HG03460 (cell line): ENCODE data around the gene CAB39.
"Not testable (repeated sequence)": the region's sequence is repeated elsewhere in the genome, so short reads cannot be mapped to it uniquely, and the experiment has no call there.

Source experiments
- ATAC-seq: cut with Tn5 transposase; IDR thresholded peaks from one replicate; pipeline ENCODE4 v1.9.1; 2021; ENCODE audit not compliant: unreplicated experiment

CAB39 gene

DNA sequence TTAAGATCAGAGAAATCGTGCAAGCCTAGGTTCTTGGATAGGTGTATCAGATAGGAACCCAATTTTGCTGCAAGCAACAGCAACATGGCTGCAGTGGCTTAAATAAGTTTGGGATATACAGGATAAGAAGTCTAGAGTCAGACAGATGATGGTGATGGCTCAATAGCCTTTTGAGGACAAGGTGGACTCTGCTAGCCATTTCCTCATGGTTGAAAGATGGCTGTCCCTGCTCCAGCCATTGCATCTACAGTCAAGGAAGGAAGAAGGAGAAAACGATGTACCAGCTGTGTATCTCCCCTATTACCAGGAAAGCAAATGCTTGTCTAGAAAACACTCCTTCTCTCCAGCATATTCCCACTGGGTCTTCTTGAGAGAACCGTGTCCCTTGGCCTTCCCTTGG lies 30.1 kb upstream of the CAB39 start:
- ATAC-seq, result no peak

DNA sequence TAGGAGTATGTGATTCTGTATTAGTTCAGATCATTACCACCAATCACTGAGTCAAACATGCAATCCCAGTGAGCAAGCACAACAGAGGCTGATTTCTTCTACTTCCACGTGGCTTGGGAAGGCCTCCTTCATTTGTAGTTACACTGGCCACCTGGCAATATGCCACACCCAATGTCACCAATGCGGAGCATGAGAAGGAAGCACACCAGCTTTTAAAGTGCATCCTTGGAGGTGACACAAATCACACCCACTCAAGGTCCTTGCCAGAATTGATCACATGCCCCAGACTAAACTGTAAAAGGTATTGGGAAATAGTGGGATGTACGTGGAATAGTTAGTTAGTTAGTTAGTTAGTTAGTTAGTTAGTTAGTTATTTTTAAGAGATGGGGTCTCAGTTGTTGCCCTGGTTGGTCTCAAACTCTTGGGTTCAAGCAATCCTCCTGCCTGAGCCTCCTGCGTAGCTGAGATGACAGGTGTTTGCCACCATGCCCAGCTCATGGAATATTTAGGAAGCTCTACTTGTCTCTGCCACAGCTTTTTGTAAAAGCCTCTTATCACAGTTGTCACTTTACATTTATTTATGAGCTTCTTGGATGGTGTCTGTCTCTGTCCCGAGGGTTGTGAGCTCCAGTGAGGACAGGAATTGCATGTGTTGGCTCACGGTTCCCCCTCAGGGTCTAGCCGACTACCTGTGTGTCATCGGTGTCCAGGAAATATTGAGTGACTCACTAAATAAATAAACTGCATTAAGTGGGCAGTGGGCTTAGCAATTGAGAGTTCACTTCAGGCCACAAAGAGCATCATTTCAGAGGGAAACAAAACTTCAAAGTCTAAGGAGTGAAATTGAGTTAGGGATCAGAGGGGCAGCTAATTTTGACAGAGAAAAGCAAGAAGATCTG lies 28.1 kb upstream of the CAB39 start:
- no peak for ATAC-seq

GRCh38 chr2:230685178-230685577 lies 27.5 kb upstream of the CAB39 start:
- ATAC-seq, result no peak

GRCh38 chr2:230687498-230687897 lies 25.1 kb upstream of the CAB39 start:
- no peak for ATAC-seq

- ATAC-seq, result no peak
Observed at GRCh38 chr2:230688490-230688889, 24.2 kb upstream of the CAB39 start.

DNA sequence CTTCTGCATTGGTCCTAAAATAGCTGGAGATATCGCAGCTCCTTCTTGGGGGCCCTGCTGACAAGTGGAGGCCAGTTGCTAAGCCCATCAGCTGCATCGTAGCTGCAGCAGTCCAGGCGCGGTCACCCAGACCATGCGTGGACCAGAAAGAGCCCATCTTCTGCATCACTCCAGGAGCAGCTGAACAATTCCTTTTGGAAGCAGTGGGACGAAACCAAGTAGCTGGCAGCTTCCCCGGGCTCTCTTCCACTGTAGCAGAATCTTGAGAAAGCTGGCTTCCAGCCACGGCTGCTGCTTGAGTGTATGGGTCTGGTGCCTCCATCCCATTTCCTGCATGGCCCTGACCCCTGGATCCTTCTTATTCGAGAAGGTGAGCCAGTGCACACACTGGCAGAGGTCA lies 22.2 kb upstream of the CAB39 start:
- no peak for ATAC-seq

GRCh38 chr2:230691005-230691647 lies 21.5 kb upstream of the CAB39 start:
- no peak for ATAC-seq

- no peak for ATAC-seq
Observed at GRCh38 chr2:230692760-230693159, 19.9 kb upstream of the CAB39 start.

- ATAC-seq, result no peak
Observed at GRCh38 chr2:230693411-230693810, 19.2 kb upstream of the CAB39 start.

GRCh38 chr2:230694241-230694640 lies 18.4 kb upstream of the CAB39 start:
- no peak for ATAC-seq

DNA sequence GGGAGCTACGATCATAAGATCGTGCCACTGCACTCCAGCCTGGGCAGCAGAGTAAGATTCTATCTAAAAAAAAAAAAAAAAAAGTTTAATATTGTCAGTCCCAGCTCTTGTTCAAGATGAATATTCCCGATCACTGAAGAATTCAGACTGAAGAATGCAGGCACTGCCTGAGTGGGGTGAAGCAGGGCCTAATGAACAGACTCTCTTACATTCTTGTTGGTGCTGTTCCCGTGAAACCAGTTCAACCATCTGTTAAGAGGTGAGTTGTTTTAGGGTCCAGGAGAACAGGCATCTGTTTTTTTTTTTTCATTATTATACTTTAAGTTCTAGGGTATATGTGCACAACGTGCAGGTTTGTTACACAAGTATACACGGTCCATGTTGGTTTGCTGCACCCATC lies 17.1 kb upstream of the CAB39 start:
- no peak for ATAC-seq

DNA sequence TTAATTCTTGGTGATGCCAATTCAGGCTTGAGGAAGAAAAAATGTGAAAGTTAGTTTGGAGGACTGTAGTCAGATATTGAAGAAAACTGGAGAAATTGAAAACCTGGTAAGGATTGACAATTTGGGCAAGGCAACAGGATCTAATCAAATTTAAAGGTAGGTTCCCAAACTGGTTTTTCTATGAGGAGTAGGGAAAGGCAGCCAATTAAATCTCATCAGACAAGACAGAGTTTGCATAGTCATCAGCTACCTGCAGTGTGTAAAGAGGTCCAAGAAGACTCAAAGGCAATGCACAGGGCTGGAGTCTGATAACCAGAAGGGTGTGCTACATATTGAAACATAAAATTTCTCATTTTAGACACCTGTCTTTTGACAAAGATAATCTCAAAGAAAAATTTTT lies 16.0 kb upstream of the CAB39 start:
- no peak for ATAC-seq

DNA sequence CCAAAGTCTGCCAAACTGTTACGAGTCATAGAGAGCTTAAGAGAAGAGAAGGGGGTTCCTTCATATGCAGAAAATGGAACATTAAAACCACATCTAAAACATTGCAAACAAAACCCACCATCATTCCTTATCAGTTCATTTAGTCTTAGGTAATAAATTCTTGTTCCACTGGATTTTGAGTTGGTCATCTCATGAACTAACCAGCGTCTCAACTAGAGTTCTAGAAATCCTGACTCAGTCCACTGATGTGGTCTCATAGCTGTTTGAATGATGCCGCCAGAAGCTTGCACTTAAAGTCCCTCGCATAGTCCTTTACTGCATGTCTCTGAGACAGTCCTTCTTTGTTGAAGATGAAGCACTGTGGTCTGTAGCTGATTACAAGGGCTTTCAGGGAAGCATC lies 15.0 kb upstream of the CAB39 start:
- ATAC-seq, result no peak

DNA sequence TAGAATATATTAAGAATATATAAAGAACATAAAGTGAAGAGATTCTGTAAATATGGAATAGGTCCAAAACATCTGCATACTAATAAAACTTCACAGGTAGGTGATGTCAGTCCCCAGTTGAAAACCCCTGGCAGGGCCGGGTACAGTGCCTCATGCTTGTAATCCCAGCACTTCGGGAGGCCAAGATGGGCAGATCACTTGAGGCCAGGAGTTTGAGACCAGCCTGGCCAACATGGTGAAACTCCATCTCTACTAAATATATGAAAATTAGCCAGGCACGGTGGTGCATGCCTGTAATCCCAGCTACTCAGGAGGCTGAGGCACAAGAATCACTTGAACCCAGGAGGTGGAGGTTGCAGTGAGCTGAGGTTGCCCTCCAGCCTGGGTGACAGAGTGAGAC lies 13.9 kb upstream of the CAB39 start:
- ATAC-seq, result not testable (repeated sequence)

GRCh38 chr2:230700447-230700846 lies 12.2 kb upstream of the CAB39 start:
- no peak for ATAC-seq

- no peak for ATAC-seq
Observed at GRCh38 chr2:230701308-230701707, 11.3 kb upstream of the CAB39 start.

GRCh38 chr2:230702457-230702856 lies 10.2 kb upstream of the CAB39 start:
- not testable (repeated sequence) for ATAC-seq

GRCh38 chr2:230703514-230703913 lies 9.1 kb upstream of the CAB39 start:
- no peak for ATAC-seq

- no peak for ATAC-seq
Observed at GRCh38 chr2:230706053-230706521, 6.6 kb upstream of the CAB39 start.

DNA sequence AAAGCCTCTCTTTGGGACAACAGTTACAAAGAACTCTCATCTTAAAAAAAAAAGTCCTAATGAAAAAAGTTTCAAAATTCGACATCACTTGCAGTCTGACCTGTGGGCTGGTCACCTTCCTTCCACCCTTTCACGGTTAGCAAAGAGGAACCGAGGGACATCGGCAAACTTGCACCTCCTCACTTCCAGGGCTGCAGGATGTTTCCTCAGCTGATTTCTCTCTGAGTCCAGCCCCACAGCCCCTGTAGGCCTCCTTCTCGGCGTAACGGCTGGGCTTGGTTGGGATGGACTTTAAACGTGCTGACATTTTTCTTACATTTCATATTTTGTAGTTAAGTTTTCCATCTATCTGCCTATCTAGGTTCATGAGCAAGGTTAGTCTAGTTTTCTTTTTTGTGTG lies 5.7 kb upstream of the CAB39 start:
- no peak for ATAC-seq

DNA sequence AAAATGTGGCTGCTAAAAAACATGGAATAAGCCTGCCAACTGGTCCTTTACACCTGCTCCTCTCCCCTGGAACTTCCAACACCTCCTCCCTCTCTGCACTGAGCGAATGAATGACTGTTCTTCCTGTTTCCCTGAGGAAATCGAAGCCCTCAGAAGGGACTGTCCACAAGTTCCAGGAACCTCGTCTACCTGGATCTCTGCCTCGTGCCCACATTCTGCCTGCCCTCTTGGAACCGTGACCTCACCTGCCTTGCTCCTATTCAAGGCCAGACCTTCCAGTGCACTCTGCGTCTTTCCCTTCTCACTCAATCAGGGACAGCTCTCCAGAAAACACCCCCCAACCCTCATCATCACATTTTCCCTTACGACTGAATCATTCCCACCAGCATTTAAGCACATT lies 4.4 kb upstream of the CAB39 start:
- ATAC-seq, result no peak

- ATAC-seq, result no peak
Observed at GRCh38 chr2:230711224-230711623, 1.4 kb upstream of the CAB39 start.
